Measurements from ENCODE around the gene KIAA2012.

- no peak for TF ChIP-seq EZH2 (IDR thresholded peaks at IDR 0.05; ENCODE audit: borderline replicate concordance, low read length)
- no peak for TF ChIP-seq CTCF (conservative IDR thresholded peaks at IDR 0.05 in 1 of 2, IDR thresholded peaks at IDR 0.05 in 1 of 2; ENCODE audit: extremely low read depth in 1 of 2, insufficient read depth in 1 of 2, low read depth in 1 of 2, low read length in 2 of 2)
These were observed 92.2 kb downstream of the KIAA2012 start for GRCh38 chr2:202165208-202165607.

Data from mammary epithelial cell (primary cell).